Left cardiac atrium (tissue), 4 donors: ENCODE measurements around the gene VSX2. TPM values are rescaled to one million over a fixed set of nuclear protein-coding genes. Genes with fewer than 3 reads are reported as not detected.

ENCODE experiments used
- ATAC-seq, 2 donors: fragments of 200-7000 bp; cut with Tn5 transposase; one replicate each; pipeline ENCODE4 v1.9.1; 2020; ENCODE audit warnings: mild to moderate bottlenecking in 2 of 2, moderate library complexity in 2 of 2
- DNase-seq: peaks from one replicate; pipeline ENCODE4 v3.0.0-alpha.2; 2020
- intact Hi-C, 2 donors: fragments of 100-400 bp; cut with DNase I; formaldehyde crosslinking; loops; one replicate each; pipeline versions ENCODE4 v1.14.1 to v1.15.1; 2022 to 2023
- total RNA-seq, 2 donors: library from RNA; stranded (reverse); fragmentation: NEBNext Ultra II Directional; extraction: Animal tissue kit (Norgen Biotek cat#: 25700); gene quantifications; one replicate each; pipeline ENCODE4 v1.2.1, GENCODE V29; 2021
- donor health status: DM: no; HTN: yes; CAD: no.
- donor health status: DM: no; HTN: yes; CAD: no; lungs with severe emphysema.
- donor health status: DM: yes; HTN: yes; CAD: no.
- donor health status: Dilated cardiomyopathy.

Gene VSX2
- total RNA-seq, 2 donors from 2014 or later = not detected

DNA sequence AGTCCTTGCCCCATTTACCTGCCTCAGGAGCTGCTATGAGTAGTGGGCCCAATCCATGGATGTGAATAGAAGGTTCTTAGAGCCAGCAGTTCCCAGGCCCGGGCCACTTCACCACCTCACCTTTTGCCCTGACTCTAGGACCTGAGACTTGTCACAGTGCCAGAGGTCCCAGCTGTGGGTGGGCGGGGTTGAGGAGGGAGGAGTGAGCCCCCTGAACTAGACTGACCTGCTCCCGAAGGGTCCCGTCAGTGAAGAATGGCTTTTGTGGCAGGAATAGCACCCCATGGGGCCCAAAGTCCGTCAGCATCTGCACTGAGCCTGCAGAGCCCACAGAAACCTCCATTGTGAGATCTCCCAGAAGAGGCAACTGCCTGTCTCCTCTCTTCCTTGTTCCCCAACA, 50.6 kb downstream of the VSX2 start:
- intact Hi-C loops = no loop called here
- ATAC-seq = no peak
- DNase-seq = no peak

DNA sequence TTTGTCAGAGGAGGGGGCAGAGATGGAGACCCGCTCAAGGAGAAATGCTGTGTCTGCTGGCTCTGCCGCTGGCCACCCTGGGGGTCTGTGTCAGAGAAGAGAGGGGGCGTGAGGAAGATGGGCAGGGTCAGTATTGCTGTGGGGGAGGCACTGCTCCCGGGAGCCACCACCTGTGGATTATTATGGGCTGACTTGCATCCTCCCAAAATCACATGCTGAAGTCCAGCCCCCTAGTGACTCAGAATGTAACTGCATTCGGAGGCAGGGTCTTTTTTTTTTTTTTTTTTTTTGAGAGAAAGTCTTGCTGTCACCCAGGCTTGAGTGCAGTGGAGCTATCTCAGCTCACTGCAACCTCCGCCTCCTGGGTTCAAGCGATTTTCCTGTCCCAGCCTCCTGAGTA, 51.2 kb downstream of the VSX2 start:
- ATAC-seq (no peak), DNase-seq (no peak)
- intact Hi-C loops = no loop called here

- ATAC-seq = no peak
- intact Hi-C loops = no loop called here
- no peak for DNase-seq
These were observed 52.8 kb downstream of the VSX2 start for GRCh38 chr14:74292061-74292460.

GRCh38 chr14:74293606-74294005, 54.4 kb downstream of the VSX2 start:
- intact Hi-C loops = no loop called here
- ATAC-seq (no peak), DNase-seq (no peak)

DNA sequence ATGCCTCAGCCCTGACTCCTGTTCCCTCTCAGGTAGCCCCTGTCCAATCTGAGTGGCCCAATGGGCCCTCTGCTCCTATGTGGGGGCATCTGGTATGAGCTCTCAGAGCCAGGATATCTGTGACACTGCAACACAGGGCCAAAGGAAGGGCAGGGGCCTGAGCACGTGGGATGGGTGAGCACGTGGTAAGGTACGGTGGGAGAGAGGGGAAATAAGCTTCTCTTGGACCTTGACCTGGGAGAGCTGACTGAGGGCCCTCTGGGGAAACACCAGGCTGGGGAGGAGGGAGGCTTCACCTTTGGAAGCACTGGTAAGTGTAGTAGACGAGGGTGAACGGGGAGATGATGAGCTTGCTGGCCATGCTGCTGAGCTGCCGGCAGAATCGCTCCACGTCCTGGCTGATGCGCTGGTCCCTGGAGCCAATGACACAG, 56.8 kb downstream of the VSX2 start:
- ATAC-seq (no peak), DNase-seq (no peak)
- intact Hi-C loops = no loop called here

- ATAC-seq (no peak), DNase-seq (no peak)
- intact Hi-C loops = no loop called here
These were observed 58.7 kb downstream of the VSX2 start for GRCh38 chr14:74297986-74298385.

DNA sequence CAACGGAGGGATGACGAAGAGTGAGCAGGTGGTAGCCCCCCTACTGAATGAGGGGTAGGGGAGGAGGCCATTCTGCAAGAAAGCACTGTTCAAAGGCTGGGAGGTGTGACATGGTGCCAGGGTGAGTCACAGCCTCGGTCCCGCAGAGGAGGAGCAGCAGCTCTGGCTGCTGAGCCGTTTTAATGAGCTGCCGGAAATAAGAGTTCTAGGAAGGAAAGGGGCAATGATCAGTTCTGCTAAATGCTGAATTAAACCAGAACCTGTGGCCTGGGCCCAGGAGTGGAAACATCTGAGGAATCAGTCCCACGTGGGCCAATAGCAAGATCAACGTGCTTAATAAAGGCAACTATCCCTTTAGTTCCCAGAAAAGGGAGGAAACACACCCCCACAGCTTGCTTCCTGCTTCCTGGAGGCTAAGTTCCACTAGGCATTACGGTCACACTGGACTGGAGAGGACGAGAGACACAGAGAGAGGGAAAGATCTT, 59.9 kb downstream of the VSX2 start:
- ATAC-seq (peak in 1 of 2 donors; percentile 5), DNase-seq (peak; percentile 58)
- intact Hi-C loops = no loop called here

- intact Hi-C loops = no loop called here
- ATAC-seq (no peak), DNase-seq (no peak)
These were observed 62.4 kb downstream of the VSX2 start for GRCh38 chr14:74301594-74302151.

GRCh38 chr14:74302152-74302628, 62.9 kb downstream of the VSX2 start:
- intact Hi-C loops = no loop called here
- DNase-seq (no peak), ATAC-seq (peak; percentile 71 to 78)

DNA sequence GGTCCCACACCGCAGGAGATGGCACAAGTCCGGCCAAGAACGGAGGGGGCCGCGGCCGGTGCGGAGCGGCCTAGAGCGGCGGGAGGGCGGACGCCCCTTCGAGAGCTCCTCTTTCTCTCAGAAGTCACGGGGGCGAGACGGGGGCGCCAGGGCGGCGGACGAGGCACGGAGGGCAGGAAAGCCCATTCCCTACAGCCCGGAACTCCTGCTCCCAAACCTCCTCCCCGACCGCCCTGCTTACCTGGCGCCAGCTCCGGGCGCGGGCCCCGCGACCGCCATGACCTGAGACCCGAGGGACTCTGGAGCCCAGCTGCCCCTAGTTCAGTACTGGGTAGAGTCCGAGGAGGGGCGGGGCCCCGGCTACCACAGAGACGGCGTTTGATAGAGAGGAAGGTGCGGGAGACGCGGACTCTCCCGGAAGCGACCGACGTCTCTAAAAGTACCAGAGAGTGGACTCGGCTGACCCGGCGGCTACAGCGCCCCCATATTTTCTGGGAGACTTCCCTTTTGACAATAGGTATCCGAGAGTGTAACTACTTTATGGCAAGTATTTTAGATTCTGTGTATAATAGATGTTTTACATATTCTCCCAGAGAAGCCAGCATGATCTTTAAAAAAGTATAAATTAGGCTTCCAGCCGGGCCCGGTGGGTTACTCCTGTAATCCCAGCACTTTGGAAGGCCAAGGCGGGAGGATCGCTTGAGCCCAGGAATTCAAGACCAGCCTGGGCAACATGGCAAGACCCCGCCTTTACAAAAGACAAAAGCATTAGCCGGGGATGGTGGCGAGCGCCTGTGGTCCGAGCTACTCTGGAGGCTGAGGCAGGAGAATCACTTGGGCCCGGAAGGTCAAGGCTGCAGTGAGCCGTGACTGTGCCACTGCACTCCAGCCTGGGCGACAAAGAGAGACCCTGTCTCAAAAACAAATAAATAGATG, 63.7 kb downstream of the VSX2 start, which contains the start of gene ABCD4:
Gene ABCD4 (minus strand): TSS at position 301 of the 936 bp plus-strand sequence. CDS start 22 bp downstream, at position 279.
- DNase-seq = peak; percentile 96
- intact Hi-C loops = no loop called here
- ATAC-seq = peak; percentile 99

DNA sequence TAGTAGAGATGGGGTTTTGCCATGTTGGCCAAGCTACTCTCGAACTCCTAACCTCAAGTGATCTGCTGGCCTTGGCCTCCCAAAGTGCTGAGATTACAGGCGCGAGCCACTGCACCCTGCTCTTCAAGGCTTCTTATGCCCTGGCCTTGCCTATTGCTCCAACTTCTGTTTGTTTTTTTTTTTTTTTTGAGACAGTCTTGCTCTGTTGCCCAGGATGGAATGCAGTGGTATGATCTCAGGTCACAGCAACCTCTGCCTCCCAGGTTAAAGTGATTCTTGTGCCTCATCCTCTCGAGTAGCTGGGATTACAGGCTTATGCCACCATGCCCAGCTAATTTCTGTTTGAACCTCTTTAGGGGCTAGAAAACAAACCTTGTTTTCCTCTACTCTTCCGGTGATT, 69.4 kb downstream of the VSX2 start:
- intact Hi-C loops = no loop called here
- no peak for ATAC-seq
- DNase-seq = no peak

- ATAC-seq = no peak
- intact Hi-C loops = no loop called here
- DNase-seq = no peak
These were observed 70.1 kb downstream of the VSX2 start for GRCh38 chr14:74309125-74310022.

DNA sequence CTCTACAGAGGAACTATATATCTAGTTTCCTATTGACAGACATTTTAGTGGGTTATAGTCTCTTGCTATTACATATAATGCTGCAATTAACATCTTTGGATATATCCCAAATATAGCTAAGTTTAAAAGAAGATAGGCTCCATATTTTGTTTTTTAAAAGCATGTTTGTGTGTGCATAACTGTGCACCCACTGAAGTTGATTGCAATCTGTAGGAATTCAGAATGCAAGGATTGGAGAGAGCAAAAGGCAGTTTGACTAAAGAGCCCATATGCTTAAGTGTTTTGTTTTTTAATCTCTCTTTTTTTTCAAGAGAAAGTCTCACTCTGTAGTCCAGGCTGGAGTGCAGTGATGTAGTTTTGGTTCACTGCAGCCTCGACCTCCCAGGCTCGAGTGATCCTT, 72.9 kb downstream of the VSX2 start:
- no peak for DNase-seq
- intact Hi-C loops = no loop called here
- no peak for ATAC-seq

Other genes with a start within 250 kb of the VSX2 start
- gene ENTPD5, start 220.2 kb upstream of the VSX2 start, total RNA-seq = 1 to 10 TPM; 8.0 to 8.2 TPM
- gene BBOF1, start 220.1 kb upstream of the VSX2 start, total RNA-seq = 1 to 10 TPM; 2.3 to 4.0 TPM
- gene ALDH6A1, start 155.0 kb upstream of the VSX2 start, total RNA-seq = 10 to 100 TPM; 29.2 to 33.3 TPM
- 1 to 10 TPM; 6.6 to 8.1 TPM for gene LIN52, start 154.5 kb upstream of the VSX2 start, total RNA-seq
- 10 to 100 TPM; 22.5 to 26.8 TPM for gene ABCD4, start 63.5 kb downstream of the VSX2 start, total RNA-seq
- gene VRTN, start 109.0 kb downstream of the VSX2 start, total RNA-seq = not detected
- under 1 TPM in 1 of 2 donors, not detected in 1; 0.24 TPM for gene SYNDIG1L, start 186.8 kb downstream of the VSX2 start, total RNA-seq